Adipose tissue (tissue), 3 donors: ENCODE results near the gene C22orf42. TPM values are rescaled to one million over a fixed set of nuclear protein-coding genes. Genes with fewer than 3 reads are reported as not detected.
"Not testable (repeated sequence)": the region's sequence is repeated elsewhere in the genome, so short reads cannot be mapped to it uniquely, and the experiment has no call there.

ENCODE experiments used
- H3K27ac ChIP-seq: one replicate; pipeline ENCODE4 v1.5.1; 2013; ENCODE audit warnings: low read depth, low read length
- WGBS, 3 donors: extraction: QIAGEN DNeasy Blood & Tissue Kit; methylation state at CpG; one replicate each; pipeline ENCODE4 v1.1.7; 2013; 5-methylcytosine and 5-hydroxymethylcytosine counted together
- polyA plus RNA-seq, 3 donors: library from polyadenylated mRNA; stranded (reverse); fragments of 200-250 nt; gene quantifications; one replicate each; pipeline ENCODE4 v1.2.3, GENCODE V29; 2013
- donor health status: healthy with polysubstance abuse.
- donor health status: Bipolar disorder and iron deficiency.
- donor health status: healthy.

C22orf42 gene, protein sequence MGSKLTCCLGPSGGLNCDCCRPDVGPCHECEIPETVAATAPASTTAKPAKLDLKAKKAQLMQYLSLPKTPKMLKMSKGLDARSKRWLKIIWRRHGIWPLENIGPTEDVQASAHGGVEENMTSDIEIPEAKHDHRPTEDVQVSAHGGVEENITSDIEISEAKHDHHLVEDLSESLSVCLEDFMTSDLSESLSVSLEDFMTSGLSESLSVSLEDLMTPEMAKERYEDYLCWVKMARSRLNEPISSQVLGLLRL
- polyA plus RNA-seq, result under 1 TPM in 1 of 3 donors, not detected in 2; 0.36 TPM

DNA sequence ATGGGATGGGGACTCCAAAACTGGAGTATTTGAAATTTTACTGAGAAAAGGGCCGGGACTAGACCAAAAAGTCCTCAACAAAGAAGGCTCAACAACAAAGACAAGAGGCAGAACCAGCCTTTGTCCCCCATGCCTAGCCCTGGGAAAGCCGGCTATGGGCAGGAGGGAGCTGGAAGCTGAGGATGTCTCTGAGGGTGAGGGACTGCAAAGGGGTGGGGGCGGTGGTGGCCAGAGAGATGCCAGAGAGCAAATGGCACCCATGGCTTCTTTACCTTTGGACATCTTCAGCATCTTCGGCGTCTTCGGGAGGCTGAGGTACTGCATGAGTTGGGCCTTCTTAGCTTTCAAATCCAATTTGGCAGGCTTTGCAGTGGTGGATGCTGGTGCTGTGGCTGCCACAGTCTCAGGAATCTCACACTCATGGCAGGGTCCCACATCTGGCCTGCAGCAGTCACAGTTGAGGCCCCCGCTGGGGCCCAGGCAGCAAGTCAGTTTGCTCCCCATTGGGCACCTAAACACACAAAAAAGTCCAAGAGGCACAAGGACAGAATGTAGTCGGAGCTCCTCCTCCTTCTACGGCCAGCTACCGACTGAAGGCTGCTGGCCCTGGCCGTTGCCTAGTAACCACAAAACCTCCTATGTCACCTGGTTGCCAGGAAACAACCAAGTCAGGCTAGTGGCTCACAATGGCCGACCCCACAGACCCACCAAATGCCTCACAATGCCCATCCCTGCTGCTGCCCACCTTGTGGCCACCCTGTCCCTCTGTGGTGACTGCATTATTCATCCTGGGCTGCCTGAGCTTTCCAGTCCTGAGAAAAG lies at the start of gene C22orf42:
TSS of gene C22orf42 (minus strand) at position 592 of the 822 bp plus-strand sequence. CDS start at position 504, 88 bp downstream.
- no peak within 1 kb of the TSS for H3K27ac ChIP-seq
- 58 to 79% (median 77%) methylated on average over 12 of the region's 12 CpGs for WGBS, 3 donors

DNA sequence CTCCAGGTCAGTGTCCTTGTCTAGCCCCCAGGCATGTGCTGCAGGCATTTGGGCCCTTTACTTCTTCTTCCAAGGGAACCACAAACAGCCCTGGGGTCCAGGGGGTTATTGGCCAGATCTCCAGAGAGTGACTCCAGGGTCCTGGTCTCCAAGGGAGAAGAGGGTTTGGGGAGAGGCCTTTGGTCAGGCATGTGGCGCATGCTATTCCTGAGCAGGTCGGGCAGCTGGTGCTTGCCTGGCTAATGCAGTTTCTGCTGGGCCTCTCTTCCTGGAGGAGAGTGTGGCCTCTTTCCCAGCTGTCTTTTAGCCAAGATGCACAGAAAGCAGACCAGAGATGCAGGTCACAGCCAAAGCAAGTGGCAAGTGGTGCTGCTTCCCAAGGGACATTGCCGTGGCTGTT lies 49.6 kb upstream of the C22orf42 start:
- WGBS, 3 donors, result 82 to 91% (median 86%) methylated on average over 3 of the region's 3 CpGs
- H3K27ac ChIP-seq, result no peak overlapping the region

DNA sequence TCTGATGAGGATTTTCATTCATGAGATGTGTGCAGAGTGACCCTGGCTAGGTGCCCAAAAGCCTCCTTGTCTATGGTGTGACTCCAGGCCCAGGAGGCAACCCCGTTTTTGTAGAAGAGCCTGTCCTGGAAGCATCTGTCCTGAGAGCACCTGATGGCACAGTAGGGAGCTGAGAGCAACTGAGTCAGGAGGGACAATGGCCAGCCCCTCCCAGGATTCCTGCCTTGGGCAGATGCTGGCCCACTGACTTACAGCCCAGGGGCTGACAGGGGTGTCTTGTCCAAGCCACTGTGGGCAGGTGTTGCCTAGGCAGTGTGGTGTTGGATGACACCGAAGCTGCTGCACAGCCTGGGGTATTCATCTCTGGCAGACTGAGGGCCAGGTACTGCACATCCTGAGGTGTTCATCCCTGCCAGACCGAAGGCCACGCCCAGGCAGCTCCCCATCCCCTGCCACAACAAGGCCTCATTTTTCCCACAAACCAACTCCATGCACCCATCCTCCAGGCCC lies 48.9 kb upstream of the C22orf42 start:
- H3K27ac ChIP-seq, result no peak overlapping the region
- 85 to 94% (median 89%) methylated on average over 4 of the region's 4 CpGs for WGBS, 3 donors

DNA sequence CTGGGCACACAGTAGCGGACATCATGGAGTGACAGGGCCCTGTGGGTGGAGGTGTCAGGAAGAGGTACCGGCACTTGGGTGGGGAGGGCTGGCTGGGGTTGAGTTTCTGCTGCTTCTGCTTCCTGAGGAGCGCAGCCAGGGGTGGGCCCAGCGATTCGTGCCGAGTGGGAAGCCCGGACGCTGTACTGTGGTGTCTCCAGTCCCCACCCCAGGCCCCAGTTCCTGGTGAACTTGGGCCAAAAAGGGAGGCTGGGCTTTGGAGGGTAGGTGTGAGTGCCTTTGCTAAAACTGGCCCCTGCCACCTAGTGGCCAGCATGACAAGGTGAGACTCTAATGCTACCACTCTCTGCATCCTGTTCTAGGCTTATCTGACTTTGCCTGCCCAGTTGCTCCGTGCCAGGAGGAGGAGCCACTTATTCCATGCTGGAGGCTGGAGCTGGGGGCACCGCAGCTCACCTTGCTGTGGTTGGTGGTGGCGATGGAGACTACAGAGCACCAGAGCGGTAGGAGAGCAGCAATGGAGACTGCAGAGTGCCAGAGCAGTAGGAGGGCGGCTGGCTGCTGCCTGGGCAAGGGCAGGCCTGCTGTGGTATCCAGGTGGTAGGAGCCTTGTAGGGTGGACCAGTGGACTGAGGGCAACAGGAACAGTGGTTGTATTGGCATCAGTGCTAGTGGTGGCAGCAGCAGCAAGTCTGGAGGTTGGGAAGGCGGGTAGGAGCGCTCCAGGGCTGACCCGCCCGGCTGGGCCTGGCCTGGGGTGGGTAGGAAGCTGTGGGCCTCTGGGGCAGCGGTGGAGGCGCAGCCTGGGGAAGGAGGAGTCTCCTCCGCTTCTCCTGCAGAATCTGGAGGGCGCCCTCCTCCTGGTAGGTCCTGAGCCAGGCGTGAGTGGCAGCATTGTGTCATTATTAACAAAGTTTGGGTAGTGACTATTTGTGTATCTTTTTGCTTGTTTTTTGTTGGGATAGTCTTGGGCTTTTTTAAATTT lies 48.0 kb upstream of the C22orf42 start:
- H3K27ac ChIP-seq, result no peak overlapping the region
- 62 to 77% (median 73%) methylated on average over 22 of the region's 22 CpGs for WGBS, 3 donors

DNA sequence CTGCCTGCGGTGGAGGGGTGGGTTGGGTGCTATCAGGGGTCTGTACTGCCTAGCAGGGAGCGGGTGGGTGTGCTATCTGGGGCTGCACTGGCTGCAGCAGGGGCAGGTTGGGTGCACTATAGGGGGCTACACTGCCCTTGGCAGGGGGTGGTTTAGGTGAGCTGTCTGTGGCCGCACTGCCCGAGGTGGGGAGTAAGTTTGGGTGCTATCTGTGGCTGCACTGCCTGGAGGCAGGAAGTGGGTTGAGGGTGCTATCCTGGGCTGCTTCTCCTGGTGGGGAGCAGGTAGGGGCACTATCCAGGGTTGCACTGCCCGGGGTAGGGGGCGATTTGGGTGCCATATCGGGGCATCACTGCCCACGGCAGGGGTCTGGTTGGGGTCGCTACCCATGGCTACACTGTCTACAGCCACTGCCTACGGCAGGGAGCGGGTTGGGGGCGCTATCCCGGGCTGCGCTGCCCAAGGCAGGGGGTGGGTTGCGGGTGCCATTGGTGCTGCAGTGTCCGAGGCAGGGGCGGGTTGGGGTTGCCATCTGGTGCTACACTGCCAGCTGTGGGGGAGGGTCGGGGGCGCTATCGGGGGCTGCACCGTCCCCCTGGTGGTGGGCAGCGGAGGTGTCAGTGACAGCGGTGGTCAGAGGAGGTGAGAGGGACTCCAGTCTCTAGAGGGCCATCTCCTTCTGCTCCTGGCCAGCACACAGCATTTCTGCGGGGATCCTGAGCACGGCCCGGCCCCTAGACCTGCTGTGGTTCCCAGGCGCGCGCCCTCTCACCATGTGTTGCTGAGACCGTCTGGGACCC lies 47.1 kb upstream of the C22orf42 start:
- no peak overlapping the region for H3K27ac ChIP-seq
- 84 to 85% (median 85%) methylated on average over 28 to 30 of the region's 30 CpGs for WGBS, 3 donors

DNA sequence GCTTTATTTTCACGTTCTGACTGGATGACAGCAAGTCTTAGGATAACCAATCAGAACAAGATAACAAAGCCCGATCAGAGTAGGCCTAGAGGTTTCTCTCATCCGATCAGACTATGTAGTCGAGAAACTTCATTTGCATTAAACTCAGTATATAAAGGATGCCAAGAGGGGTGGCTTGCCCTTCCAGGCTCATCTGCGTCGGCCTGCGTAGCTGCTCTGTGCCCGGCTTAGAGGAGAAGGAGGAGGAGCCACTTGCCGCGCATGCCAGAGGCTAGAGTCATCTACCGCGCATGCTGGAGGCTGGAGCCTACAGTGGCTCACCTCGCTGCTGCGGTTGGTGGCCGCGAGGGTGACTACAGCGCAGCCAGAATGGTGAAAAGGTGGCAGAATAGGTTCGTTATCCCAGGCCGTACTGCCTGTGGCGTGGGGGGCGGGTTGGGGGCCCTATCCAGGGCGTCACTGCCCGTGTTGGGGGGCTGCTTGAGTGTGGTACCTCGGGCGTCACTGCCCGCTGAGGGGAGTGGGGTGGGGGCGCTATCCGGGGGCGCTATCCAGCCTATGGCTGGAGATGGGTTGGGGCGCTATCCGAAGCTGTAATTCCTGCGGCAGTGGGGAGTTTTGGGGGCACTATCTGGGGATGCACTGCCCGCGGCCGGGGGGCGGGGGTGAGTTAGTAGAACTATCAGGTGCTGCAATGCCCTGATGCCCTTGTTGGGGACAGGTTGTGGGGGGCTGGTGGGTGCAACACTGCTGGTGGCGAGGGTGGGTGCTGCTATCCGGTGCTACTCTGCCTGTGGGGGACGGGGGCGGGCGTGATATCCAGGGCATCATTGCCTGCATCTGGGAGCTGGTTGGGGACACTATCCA lies 46.0 kb upstream of the C22orf42 start, which contains the start of gene RFPL2:
TSS of gene RFPL2 (minus strand) at position 218 of the 867 bp plus-strand sequence. CDS start 2,622 bp downstream, outside the sequence.
- 56 to 76% (median 59%) methylated on average over 37 to 41 of the region's 41 CpGs for WGBS, 3 donors

DNA sequence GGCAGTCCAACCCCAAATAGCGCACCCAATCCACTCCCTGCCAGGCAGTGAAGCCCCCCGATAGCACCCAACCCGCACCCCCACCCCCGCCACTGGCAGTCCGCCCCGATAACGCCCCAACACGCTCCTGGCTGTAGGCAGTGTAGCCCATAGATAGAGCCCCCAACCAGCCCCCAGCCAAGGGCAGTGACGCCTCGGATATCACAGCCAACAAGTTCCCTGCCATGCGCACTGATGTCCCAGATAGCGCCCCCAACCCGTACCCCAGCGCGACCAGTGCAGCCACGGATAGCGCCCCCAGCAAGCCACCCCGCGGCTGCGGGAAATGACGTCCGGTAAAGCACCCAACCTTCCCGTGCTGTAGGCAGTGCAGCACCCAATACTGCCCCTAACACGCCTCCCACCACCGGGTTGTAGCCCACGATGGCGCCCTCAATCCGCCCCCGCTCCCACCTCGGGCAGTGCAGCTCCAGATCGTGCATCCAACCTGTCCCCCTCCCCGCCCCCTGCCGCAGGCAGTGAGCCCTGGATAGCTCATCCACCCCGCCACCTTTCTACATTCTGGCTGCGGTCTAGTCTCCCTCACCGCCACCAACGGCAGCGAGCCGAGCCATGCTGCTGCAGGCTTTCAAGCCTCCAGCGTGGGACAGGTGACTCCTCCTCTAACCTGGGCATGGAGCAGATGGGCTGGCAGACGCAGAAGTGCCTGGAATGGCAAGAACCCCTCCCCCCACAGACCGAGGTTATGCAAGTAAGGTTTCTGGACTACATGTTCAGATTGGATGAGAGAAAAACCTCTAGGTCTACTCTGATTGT lies 45.1 kb upstream of the C22orf42 start:
- WGBS, 3 donors, result 18 to 65% (median 40%) methylated on average over 42 of the region's 42 CpGs
- no peak overlapping the region for H3K27ac ChIP-seq

More for the DNA sequence above, 46.0 kb upstream of the C22orf42 start, which contains the start of gene RFPL2:
- no peak within 1 kb of the TSS for H3K27ac ChIP-seq

DNA sequence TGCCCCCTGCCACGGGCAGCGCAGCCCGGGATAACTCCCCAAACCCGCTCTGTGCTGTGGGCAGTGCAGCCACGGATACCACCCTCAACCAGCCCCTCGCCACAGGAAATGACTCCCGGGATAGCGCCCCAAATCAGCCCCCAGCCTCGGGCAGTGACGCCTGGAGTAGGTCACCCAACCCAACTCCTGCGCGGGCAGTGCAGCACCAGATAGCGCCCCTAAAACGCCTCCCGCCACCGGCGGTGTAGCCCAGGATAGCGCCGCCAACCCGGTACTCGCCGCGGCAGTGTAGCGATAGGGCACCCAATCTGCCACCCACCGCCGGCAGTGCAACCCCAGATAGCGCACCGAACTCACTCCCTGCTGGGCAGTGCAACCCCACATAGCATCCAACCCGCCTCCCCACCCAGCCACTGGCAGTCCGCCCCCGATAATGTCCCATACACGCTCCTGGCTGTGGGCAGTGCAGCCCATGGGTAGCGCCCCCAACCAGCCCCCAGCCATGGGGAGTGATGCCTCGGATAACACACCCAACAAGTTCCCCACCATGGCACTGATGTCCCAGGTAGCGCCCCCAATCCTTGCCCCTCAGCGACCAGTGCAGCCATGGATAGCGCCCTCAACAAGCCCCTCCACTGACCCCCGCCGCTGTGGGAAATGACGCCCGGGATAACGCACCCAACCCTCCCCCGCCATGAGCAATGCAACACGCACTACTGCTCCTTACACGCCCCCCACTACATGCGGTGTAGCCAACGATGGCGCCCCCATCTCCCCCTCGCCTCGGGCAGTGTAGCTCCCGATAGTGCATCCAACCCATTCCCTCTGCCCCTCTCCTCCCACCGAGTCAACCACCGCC lies 44.3 kb upstream of the C22orf42 start:
- WGBS, 3 donors, result 12 to 50% (median 37%) methylated on average over 53 of the region's 53 CpGs
- H3K27ac ChIP-seq, result no peak overlapping the region

DNA sequence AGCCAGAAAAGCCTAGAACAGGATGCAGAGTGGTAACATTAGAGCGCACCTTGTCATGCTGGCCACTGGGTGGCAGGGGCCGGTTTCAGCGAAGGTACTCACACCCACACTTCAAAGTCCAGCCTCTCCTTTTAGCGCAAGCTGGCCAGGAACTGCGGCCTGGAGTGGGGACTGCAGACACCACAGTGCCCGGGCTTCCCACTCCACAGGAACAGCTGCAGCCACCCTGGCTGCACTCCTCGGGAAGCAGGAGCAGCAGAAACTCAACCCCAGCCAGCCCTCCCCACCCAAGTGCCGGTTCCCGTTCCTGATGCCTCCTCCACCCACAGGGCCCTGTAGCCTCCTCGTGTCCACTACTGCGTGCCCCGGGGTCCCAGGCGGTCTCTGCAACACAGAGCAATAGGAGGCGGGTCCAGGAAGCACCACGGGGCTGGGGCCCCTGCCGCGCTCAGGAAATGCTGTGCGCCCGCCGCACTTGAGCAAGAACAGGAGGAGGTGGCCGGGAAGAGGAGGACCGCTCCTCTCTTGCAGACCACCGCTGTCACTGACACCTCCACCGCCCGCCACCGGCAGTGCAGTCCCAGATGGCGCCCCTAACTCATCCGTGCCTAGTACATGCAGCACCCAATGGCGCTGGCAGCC lies 43.6 kb upstream of the C22orf42 start:
- no peak overlapping the region for H3K27ac ChIP-seq
- 4 to 10% (median 10%) methylated on average over 24 to 29 of the region's 29 CpGs for WGBS, 3 donors

DNA sequence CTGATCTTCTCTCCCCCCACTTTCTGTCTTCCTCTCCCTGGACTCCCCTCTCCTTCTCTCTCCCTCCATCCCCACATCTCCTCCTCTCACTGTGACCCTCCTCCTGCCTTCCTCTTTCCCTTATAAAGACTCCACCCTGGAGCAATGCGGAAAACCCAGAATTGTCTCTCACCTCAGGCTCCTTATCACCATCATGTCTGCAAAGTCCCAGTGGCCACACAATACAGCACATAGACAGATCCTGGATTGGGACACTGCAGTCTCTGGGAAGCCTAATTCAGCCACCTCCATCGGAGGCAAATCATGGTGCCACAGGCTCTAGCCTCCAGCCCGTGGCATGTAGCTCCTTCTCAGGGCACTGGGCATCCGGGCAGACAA lies 43.0 kb upstream of the C22orf42 start:
- WGBS, 3 donors, result 22 to 28% (median 25%) methylated on average over 4 of the region's 4 CpGs

DNA sequence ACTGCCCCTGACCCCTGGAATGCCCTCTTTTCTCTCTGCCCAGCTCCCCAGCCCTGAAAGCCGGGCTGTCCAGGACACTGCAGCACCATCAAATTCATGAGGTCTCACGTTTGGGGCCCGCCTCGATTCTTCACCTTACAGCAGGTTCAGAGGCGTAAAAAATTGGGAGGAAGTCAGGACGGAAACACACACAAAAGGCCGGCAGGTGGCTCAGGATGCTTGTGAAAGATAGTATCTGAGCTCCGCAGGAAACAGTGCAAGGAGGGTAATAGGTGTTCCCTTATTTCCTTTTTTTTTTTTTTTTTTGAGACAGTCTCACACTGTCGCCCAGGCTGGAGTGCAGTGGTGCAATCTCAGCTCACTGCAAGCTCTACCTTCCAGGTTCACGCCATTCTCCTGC lies 41.6 kb upstream of the C22orf42 start:
- no peak overlapping the region for H3K27ac ChIP-seq
- 41 to 74% (median 45%) methylated on average over 10 of the region's 10 CpGs for WGBS, 3 donors

More for the DNA sequence above, 43.0 kb upstream of the C22orf42 start:
- no peak overlapping the region for H3K27ac ChIP-seq

DNA sequence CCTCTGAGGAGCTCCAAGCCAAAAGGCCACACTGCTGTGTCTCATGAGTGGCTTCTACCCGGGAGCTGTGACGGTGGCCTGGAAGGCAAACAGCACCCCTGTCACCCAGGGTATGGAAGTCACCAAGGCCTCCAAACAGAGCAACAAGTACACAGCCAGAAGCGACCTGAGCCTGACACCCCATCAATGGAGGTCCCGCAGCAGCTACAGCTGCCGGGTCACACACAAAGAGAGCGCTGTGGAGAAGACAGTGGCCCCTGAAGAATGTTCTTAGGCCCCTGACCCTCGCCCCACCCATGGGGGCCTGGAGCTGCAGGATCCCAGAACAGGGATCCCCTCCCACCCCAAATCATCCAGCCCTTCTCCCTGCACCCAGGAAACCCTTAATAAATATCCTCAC lies 40.9 kb upstream of the C22orf42 start:
- 55 to 79% (median 79%) methylated on average over 6 to 7 of the region's 7 CpGs for WGBS, 3 donors
- H3K27ac ChIP-seq, result no peak overlapping the region

DNA sequence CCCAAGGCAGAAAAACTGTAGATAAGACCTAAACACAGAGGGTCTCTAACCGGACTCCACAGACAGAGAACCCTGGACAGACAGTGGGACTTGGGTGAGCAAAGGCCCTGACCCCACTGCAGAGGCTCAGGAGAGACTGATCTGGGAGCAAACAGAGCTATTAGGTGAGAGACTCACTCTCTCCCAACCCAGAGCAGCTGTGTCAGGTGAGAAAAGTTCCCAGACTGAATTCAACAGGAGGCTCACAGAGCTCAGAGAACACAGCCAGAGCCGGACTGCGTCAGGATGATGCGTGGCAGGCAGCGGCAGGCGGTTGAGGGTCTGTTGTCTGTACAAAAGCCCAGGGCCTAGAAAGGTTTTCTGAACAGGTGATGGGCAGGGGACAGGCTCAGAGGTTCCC lies 40.2 kb upstream of the C22orf42 start:
- no peak overlapping the region for H3K27ac ChIP-seq
- WGBS, 3 donors, result 50 to 94% (median 90%) methylated on average over 6 of the region's 6 CpGs

DNA sequence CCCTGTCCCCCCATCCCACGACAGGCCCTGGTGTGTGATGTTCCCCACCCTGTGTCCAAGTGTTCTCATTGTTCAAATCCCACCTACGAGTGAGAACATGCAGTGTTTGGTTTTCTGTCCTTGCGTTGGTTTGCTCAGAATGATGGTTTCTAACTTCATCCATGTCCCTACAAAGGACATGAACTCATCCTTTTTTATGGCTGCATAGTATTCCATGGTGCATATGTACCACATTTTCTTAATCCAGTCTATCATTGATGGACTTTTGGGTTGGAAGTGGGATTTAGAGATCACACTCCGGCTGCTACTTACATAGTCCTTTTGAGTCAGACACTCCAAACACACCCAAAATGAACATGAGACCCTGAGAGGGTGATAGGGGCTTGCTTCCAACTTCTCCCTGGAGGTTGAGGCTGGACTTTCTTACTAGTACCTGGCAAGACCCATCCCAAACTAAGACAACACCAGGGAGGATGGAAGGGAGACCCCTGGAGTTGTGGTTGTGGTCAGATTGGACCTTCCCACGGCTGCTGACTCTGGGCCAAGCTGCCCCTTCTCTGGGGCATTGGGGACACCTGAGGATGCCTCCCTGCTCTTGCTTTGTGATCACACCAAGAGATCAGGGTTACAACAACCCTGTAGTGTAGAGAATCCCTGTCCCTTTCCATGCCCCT lies 38.6 kb upstream of the C22orf42 start:
- 81 to 90% (median 84%) methylated on average over 5 of the region's 5 CpGs for WGBS, 3 donors
- not testable (repeated sequence) for H3K27ac ChIP-seq
